Measurements from ENCODE around the gene SH3GL1. TPM values are rescaled to one million over a fixed set of nuclear protein-coding genes. Genes with fewer than 3 reads are reported as not detected.

The SH3GL1 gene
- total RNA-seq, 4 donors from 2014 or later = 49.4 to 77.2 (median 59.5) TPM

DNA sequence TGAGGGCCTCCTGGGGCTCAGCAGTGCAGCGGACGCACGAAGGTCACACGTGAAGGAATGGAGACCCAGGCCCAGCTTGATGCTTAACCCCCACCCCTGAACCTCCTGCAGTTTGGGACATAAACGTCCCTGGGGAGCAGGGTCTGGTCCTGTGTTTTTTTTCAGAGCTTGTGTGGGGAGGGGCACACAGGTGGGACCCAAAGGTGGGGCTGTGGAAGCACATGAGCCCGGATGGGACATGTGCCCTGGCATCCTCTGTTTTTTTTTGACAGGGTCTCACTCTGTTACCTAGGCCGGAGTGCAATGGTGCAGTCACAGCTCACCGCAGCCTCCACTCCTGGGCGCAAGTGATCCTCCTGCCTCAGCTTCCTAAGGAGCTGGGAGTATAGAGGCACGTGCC, 36.8 kb upstream of the SH3GL1 start:
- Histone ChIP-seq H3K9me3 (no peaks in the 10 kb centered on the region), H3K4me1 (no peaks in the 10 kb centered on the region), H3K27me3 (no peaks in the 10 kb centered on the region), H3K27ac (replicated peaks in 1 of 4) (no peak overlapping the region), H3K36me3 (peaks cover 9 to 39% (median 26%) of the 10 kb centered on the region in 4 donors), H3K4me3 (no peak overlapping the region)
- no peak for TF ChIP-seq POLR2A (IDR thresholded peaks at IDR 0.05; ENCODE audit: low read depth)
- DNase-seq (ENCODE audit: extremely low spot score) = no peak
- intact Hi-C loops (cut with DNase I) = no loop called here
- 91% methylated on average over 6 of the region's 10 CpGs for WGBS

GRCh38 chr19:4436231-4436630, 35.9 kb upstream of the SH3GL1 start:
- Histone ChIP-seq H3K27ac (replicated peaks in 1 of 4) (no peak overlapping the region), H3K27me3 (no peaks in the 10 kb centered on the region), H3K4me3 (no peak overlapping the region), H3K4me1 (no peaks in the 10 kb centered on the region), H3K36me3 (peaks cover 9 to 48% (median 34%) of the 10 kb centered on the region in 4 donors), H3K9me3 (no peaks in the 10 kb centered on the region)
- TF ChIP-seq POLR2A (IDR thresholded peaks at IDR 0.05; ENCODE audit: low read depth) = no peak
- TF ChIP-seq, protein P1, sequence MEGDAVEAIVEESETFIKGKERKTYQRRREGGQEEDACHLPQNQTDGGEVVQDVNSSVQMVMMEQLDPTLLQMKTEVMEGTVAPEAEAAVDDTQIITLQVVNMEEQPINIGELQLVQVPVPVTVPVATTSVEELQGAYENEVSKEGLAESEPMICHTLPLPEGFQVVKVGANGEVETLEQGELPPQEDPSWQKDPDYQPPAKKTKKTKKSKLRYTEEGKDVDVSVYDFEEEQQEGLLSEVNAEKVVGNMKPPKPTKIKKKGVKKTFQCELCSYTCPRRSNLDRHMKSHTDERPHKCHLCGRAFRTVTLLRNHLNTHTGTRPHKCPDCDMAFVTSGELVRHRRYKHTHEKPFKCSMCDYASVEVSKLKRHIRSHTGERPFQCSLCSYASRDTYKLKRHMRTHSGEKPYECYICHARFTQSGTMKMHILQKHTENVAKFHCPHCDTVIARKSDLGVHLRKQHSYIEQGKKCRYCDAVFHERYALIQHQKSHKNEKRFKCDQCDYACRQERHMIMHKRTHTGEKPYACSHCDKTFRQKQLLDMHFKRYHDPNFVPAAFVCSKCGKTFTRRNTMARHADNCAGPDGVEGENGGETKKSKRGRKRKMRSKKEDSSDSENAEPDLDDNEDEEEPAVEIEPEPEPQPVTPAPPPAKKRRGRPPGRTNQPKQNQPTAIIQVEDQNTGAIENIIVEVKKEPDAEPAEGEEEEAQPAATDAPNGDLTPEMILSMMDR (IDR thresholded peaks at IDR 0.05) = no peak
- no peak for DNase-seq (ENCODE audit: extremely low spot score)
- WGBS = 90% methylated on average over 6 of the region's 7 CpGs
- intact Hi-C loops (cut with DNase I) = no loop called here

GRCh38 chr19:4434391-4434790, 34.0 kb upstream of the SH3GL1 start:
- no peak for DNase-seq (ENCODE audit: extremely low spot score)
- Histone ChIP-seq H3K27me3 (no peaks in the 10 kb centered on the region), H3K4me3 (no peak overlapping the region), H3K9me3 (no peaks in the 10 kb centered on the region), H3K27ac (replicated peaks in 1 of 4) (no peak overlapping the region), H3K36me3 (peaks cover 9 to 61% (median 43%) of the 10 kb centered on the region in 4 donors), H3K4me1 (no peaks in the 10 kb centered on the region)
- 92% methylated on average over 9 of the region's 9 CpGs for WGBS
- intact Hi-C loops (cut with DNase I) = no loop called here
- TF ChIP-seq POLR2AphosphoS5 (IDR thresholded peaks at IDR 0.05) = no peak
- TF ChIP-seq, protein P1 (IDR thresholded peaks at IDR 0.05) = no peak
- TF ChIP-seq EP300 (IDR thresholded peaks at IDR 0.05) = no peak
- TF ChIP-seq POLR2A (IDR thresholded peaks at IDR 0.05; ENCODE audit: low read depth) = no peak

- peaks cover 9 to 71% (median 52%) of the 10 kb centered on the region in 4 donors for H3K36me3 ChIP-seq
- no peaks in the 10 kb centered on the region for H3K27me3 ChIP-seq
- H3K4me3 ChIP-seq = no peak overlapping the region
- H3K27ac ChIP-seq (replicated peaks in 1 of 4) = no peak overlapping the region
- TF ChIP-seq POLR2AphosphoS5 (IDR thresholded peaks at IDR 0.05) = no peak
- no peak for TF ChIP-seq EP300 (IDR thresholded peaks at IDR 0.05)
- TF ChIP-seq, protein P1 (IDR thresholded peaks at IDR 0.05) = no peak
- TF ChIP-seq POLR2A (IDR thresholded peaks at IDR 0.05; ENCODE audit: low read depth) = no peak
- intact Hi-C loops (cut with DNase I) = no loop called here
- H3K4me1 ChIP-seq = no peaks in the 10 kb centered on the region
- H3K9me3 ChIP-seq = no peaks in the 10 kb centered on the region
- WGBS = 85% methylated on average over 13 of the region's 28 CpGs
- no peak for DNase-seq (ENCODE audit: extremely low spot score)
These were observed 32.7 kb upstream of the SH3GL1 start for GRCh38 chr19:4432918-4433506.

GRCh38 chr19:4431808-4432674, 31.7 kb upstream of the SH3GL1 start:
- TF ChIP-seq POLR2A (IDR thresholded peaks at IDR 0.05; ENCODE audit: low read depth) (no peak), EP300 (IDR thresholded peaks at IDR 0.05) (no peak), POLR2AphosphoS5 (IDR thresholded peaks at IDR 0.05) (no peak)
- TF ChIP-seq, protein P1 (IDR thresholded peaks at IDR 0.05) = no peak
- no peak overlapping the region for H3K27ac ChIP-seq (replicated peaks in 1 of 4)
- H3K4me1 ChIP-seq = no peaks in the 10 kb centered on the region
- H3K4me3 ChIP-seq = no peak overlapping the region
- intact Hi-C loops (cut with DNase I) = no loop called here
- H3K36me3 ChIP-seq = peaks cover 9 to 69% (median 52%) of the 10 kb centered on the region in 4 donors
- H3K9me3 ChIP-seq = no peaks in the 10 kb centered on the region
- WGBS = 79% methylated on average over 22 of the region's 26 CpGs
- DNase-seq (ENCODE audit: extremely low spot score) = no peak
- no peaks in the 10 kb centered on the region for H3K27me3 ChIP-seq
